ENCODE data around the gene CASP10. TPM values are rescaled to one million over a fixed set of nuclear protein-coding genes. Genes with fewer than 3 reads are reported as not detected.

CASP10 gene
- polyA plus RNA-seq, 1 donor from 2014 or later = 14.9 TPM

GRCh38 chr2:201261471-201261870 is 78.5 kb downstream of the CASP10 start:
- H3K9me3 Mint-ChIP-seq = peaks cover 0 to 1% (median 0%) of the 10 kb centered on the region in 3 donors

GRCh38 chr2:201261906-201262305 is 79.0 kb downstream of the CASP10 start:
- peak overlapping the region; percentile 95 to 98 (median 98) for H3K4me3 Mint-ChIP-seq
- no peaks in the 10 kb centered on the region for H3K27me3 Mint-ChIP-seq

More at GRCh38 chr2:201261471-201261870, 78.5 kb downstream of the CASP10 start:
- Mint-ChIP-seq H3K27me3 (no peaks in the 10 kb centered on the region), H3K4me1 (peaks cover 54 to 57% (median 57%) of the 10 kb centered on the region in 3 donors), H3K27ac (peak overlapping the region; percentile 98 to 100 (median 98)), H3K4me3 (peak overlapping the region; percentile 95 to 98 (median 98)), H3K36me3 (peaks cover 4% of the 10 kb centered on the region)

GRCh38 chr2:201262718-201263117 is 79.8 kb downstream of the CASP10 start:
- no peaks in the 10 kb centered on the region for H3K9me3 Mint-ChIP-seq
- H3K36me3 Mint-ChIP-seq = peaks cover 4% of the 10 kb centered on the region
- peak overlapping the region; percentile 15 to 83 (median 37) for H3K27ac Mint-ChIP-seq
- H3K4me1 Mint-ChIP-seq = peaks cover 54 to 60% (median 56%) of the 10 kb centered on the region in 3 donors
- peak overlapping the region; percentile 69 to 91 (median 80) for H3K4me3 Mint-ChIP-seq
- no peaks in the 10 kb centered on the region for H3K27me3 Mint-ChIP-seq

More at GRCh38 chr2:201261906-201262305, 79.0 kb downstream of the CASP10 start:
- H3K36me3 Mint-ChIP-seq = peaks cover 4% of the 10 kb centered on the region
- peaks cover 0 to 1% (median 0%) of the 10 kb centered on the region in 3 donors for H3K9me3 Mint-ChIP-seq
- peaks cover 53 to 61% (median 58%) of the 10 kb centered on the region in 3 donors for H3K4me1 Mint-ChIP-seq
- H3K27ac Mint-ChIP-seq = peak overlapping the region; percentile 98 to 100 (median 98)

- no peaks in the 10 kb centered on the region for H3K27me3 Mint-ChIP-seq
- peak overlapping the region; percentile 47 to 89 (median 80) for H3K4me3 Mint-ChIP-seq
- no peaks in the 10 kb centered on the region for H3K9me3 Mint-ChIP-seq
- peaks cover 4% of the 10 kb centered on the region for H3K36me3 Mint-ChIP-seq
- H3K4me1 Mint-ChIP-seq = peaks cover 45 to 58% (median 55%) of the 10 kb centered on the region in 3 donors
- peak overlapping the region; percentile 69 to 79 (median 73) for H3K27ac Mint-ChIP-seq
These were observed 80.8 kb downstream of the CASP10 start for GRCh38 chr2:201263779-201264178.

GRCh38 chr2:201264472-201265173 is 81.7 kb downstream of the CASP10 start:
- Mint-ChIP-seq H3K36me3 (peaks cover 4% of the 10 kb centered on the region), H3K27me3 (no peaks in the 10 kb centered on the region), H3K9me3 (no peaks in the 10 kb centered on the region), H3K4me1 (peaks cover 45 to 60% (median 53%) of the 10 kb centered on the region in 3 donors), H3K27ac (peak overlapping the region; percentile 69 to 90 (median 73)), H3K4me3 (peak overlapping the region in 3 of 4 donors; percentile 78 to 89 (median 82))

DNA sequence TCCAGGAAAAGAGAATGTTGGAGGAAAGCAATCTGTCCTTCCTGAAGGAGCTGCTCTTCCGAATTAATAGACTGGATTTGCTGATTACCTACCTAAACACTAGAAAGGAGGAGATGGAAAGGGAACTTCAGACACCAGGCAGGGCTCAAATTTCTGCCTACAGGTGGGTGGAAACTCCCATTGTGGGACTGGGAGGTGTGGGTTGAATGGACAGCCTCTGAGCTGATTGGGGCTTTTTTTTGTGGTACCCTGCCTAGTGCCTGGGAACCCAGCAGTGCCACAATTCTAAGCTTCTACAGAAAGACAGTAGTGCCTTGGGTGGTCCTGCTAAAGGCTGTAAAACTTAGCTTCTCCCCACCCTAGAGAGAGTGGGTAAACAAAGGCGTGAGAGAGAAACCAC is 83.7 kb downstream of the CASP10 start:
- Mint-ChIP-seq H3K36me3 (peaks cover 2% of the 10 kb centered on the region), H3K4me3 (peak overlapping the region in 3 of 4 donors; percentile 30 to 80 (median 76)), H3K9me3 (no peaks in the 10 kb centered on the region), H3K27me3 (no peaks in the 10 kb centered on the region), H3K4me1 (peaks cover 36 to 58% (median 45%) of the 10 kb centered on the region in 3 donors), H3K27ac (peak overlapping the region; percentile 70 to 84 (median 83))

- peaks cover 2% of the 10 kb centered on the region for H3K36me3 Mint-ChIP-seq
- no peaks in the 10 kb centered on the region for H3K9me3 Mint-ChIP-seq
- H3K4me3 Mint-ChIP-seq = peak overlapping the region in 3 of 4 donors; percentile 45 to 67 (median 60)
- H3K27ac Mint-ChIP-seq = peak overlapping the region; percentile 31 to 86 (median 84)
- H3K4me1 Mint-ChIP-seq = peaks cover 33 to 58% (median 41%) of the 10 kb centered on the region in 3 donors
- no peaks in the 10 kb centered on the region for H3K27me3 Mint-ChIP-seq
These were observed 84.5 kb downstream of the CASP10 start for GRCh38 chr2:201267278-201268030.

DNA sequence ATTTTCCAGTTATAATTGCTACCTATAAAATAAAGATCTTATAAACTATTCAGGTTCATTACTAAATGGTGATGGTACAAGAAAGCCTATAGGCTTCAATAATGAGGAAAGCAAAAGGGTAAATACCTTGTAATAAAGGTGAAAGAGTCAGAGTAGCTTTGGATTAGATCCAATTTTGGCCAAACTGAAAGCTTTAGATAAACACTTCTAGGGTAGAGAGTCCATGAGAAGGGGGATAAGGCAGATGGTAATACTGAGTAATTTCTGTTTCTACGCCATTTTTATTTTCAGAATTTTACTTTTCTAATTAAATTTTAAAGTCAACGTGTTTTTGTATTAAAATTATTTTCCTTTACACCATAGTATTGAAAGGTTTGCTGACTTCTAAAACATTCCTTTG is 86.8 kb downstream of the CASP10 start:
- no peak overlapping the region for H3K4me3 Mint-ChIP-seq
- no peaks in the 10 kb centered on the region for H3K9me3 Mint-ChIP-seq
- H3K27me3 Mint-ChIP-seq = no peaks in the 10 kb centered on the region
- H3K36me3 Mint-ChIP-seq = no peaks in the 10 kb centered on the region
- H3K4me1 Mint-ChIP-seq = peaks cover 16 to 40% (median 33%) of the 10 kb centered on the region in 3 donors
- H3K27ac Mint-ChIP-seq = peak overlapping the region in 2 of 3 donors; percentile 46 to 83

DNA sequence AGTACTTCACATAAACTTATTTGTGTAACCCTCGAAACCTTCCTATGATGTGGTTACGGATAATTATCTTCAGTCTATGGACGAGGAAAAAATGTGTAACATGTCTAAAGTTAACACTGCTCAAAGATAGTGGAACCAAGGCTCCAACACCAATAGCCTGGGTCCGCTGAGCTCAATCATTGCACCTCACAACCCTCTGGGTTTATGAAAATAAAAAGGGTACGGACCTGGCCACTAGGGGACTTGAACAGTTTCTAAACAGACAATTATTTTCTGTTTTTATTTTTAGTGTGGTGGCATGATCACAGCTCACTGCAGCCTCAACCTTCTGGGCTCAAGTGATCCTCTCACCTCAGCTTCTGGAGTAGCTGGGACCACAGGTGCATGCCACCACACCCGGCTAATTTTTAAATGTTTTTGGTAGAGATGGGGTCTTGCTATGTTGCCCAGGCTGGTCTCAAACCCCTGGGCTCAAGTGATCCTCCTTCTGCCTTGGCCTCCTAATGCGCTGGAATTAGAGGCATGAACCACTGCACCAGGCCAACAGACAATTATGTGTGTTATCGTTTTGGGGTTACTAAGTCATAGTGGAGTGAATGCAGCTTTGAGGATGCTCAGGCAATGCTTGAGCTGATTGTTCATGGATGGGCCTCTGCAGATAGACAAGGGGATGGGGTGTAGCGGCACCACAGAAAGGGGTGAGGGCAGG is 87.5 kb downstream of the CASP10 start:
- H3K36me3 Mint-ChIP-seq = peaks cover 3% of the 10 kb centered on the region
- H3K4me1 Mint-ChIP-seq = peaks cover 17 to 37% (median 29%) of the 10 kb centered on the region in 3 donors
- H3K4me3 Mint-ChIP-seq = no peak overlapping the region
- no peaks in the 10 kb centered on the region for H3K9me3 Mint-ChIP-seq
- no peaks in the 10 kb centered on the region for H3K27me3 Mint-ChIP-seq
- H3K27ac Mint-ChIP-seq = peak overlapping the region in 2 of 3 donors; percentile 43 to 87

GRCh38 chr2:201271917-201272316 is 89.0 kb downstream of the CASP10 start:
- Mint-ChIP-seq H3K4me1 (peaks cover 4 to 24% (median 17%) of the 10 kb centered on the region in 3 donors), H3K36me3 (peaks cover 4% of the 10 kb centered on the region), H3K27ac (peak overlapping the region in 2 of 3 donors; percentile 57 to 69), H3K4me3 (peak overlapping the region in 1 of 4 donors; percentile 54), H3K27me3 (no peaks in the 10 kb centered on the region), H3K9me3 (no peaks in the 10 kb centered on the region)

GRCh38 chr2:201273330-201273983 is 90.5 kb downstream of the CASP10 start:
- H3K4me1 Mint-ChIP-seq = peaks cover 4 to 19% (median 11%) of the 10 kb centered on the region in 3 donors
- H3K27ac Mint-ChIP-seq = peak overlapping the region in 2 of 3 donors; percentile 54 to 57
- no peaks in the 10 kb centered on the region for H3K9me3 Mint-ChIP-seq
- no peaks in the 10 kb centered on the region for H3K27me3 Mint-ChIP-seq
- no peak overlapping the region for H3K4me3 Mint-ChIP-seq
- H3K36me3 Mint-ChIP-seq = peaks cover 4% of the 10 kb centered on the region

DNA sequence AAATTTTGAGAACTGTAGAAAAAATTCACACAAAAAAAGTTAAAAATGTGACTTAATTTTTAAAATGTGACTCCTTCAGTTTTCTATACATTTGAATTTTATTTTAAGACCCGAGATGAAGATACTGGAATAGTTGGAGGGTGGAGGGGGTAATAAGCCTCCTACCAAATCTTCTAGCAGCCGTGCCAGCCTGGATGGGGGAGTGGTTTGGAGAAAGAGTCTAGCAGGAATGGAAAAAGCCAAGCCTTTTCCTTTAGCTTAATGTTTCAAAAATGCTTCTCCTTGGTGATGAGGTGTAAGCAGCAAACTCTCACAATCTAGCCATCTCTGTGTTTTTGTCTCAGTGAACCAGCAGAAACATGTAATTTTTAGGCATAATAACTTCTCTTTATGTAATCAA is 92.1 kb downstream of the CASP10 start:
- no peaks in the 10 kb centered on the region for H3K27me3 Mint-ChIP-seq
- H3K36me3 Mint-ChIP-seq = peaks cover 4% of the 10 kb centered on the region
- no peak overlapping the region for H3K27ac Mint-ChIP-seq
- peak overlapping the region in 1 of 4 donors; percentile 8 for H3K4me3 Mint-ChIP-seq
- H3K4me1 Mint-ChIP-seq = peaks cover 4 to 20% (median 15%) of the 10 kb centered on the region in 3 donors
- no peaks in the 10 kb centered on the region for H3K9me3 Mint-ChIP-seq

DNA sequence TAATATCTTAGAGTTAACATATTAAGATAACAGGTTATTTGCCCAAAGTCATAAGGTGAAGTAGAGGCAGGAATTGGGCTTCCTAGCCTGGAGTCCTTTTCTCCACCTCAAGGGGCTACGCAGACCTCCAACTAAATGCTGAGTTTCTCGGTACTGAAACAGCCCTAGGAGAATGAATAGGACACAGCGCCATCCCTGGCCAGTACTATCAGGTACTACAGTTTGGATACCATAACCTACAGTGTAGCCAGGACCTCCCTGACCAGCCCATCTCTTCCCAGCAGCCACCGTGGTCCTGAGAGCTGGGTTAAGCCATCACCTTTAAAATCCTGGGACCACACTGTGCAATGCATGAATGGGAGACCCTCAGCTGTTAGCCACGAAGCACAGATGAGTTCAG is 93.0 kb downstream of the CASP10 start:
- H3K4me1 Mint-ChIP-seq = peaks cover 8 to 21% (median 16%) of the 10 kb centered on the region in 3 donors
- H3K36me3 Mint-ChIP-seq = peaks cover 11% of the 10 kb centered on the region
- no peaks in the 10 kb centered on the region for H3K27me3 Mint-ChIP-seq
- H3K27ac Mint-ChIP-seq = peak overlapping the region in 1 of 3 donors; percentile 35
- H3K4me3 Mint-ChIP-seq = no peak overlapping the region
- no peaks in the 10 kb centered on the region for H3K9me3 Mint-ChIP-seq

DNA sequence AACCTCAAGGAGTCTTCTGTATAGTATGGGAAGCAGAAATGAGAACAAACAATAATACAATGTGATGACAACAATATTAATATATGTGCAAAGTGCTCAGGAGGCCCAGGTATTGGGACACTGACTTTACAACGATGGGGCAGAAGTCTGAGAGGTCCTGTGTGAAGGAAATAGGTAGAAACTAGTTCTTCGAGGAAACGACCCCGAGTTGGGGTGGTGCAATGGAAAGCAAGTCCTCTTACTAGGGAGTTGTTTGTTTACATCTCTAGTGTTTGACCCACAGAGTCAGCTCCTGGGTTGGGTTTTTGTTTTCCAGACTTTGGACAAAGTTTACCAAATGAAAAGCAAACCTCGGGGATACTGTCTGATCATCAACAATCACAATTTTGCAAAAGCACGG is 93.6 kb downstream of the CASP10 start:
- Mint-ChIP-seq H3K27me3 (no peaks in the 10 kb centered on the region), H3K9me3 (no peaks in the 10 kb centered on the region), H3K36me3 (peaks cover 11% of the 10 kb centered on the region), H3K4me3 (no peak overlapping the region), H3K27ac (peak overlapping the region in 2 of 3 donors; percentile 31 to 35), H3K4me1 (peaks cover 8 to 21% (median 15%) of the 10 kb centered on the region in 3 donors)
